Upper lobe of right lung (tissue), 1 donor: ENCODE data around the gene KLF3. TPM values are rescaled to one million over a fixed set of nuclear protein-coding genes. Genes with fewer than 3 reads are reported as not detected.
"Not testable (repeated sequence)": the region's sequence is repeated elsewhere in the genome, so short reads cannot be mapped to it uniquely, and the experiment has no call there.

Experiments
- ATAC-seq: fragments of 200-7000 bp; cut with Tn5 transposase; one replicate; pipeline ENCODE4 v1.9.1; 2020; ENCODE audit warnings: mild to moderate bottlenecking, moderate library complexity
- DNase-seq: peaks from one replicate; pipeline ENCODE4 v3.0.0-alpha.2; 2020
- H3K27ac ChIP-seq: fragments of 200-600 bp; one replicate; pipeline ENCODE4 v1.8.0; 2022
- H3K27me3 ChIP-seq: fragments of 200-600 bp; one replicate; pipeline ENCODE4 v1.8.0; 2022; ENCODE audit warnings: mild to moderate bottlenecking
- H3K36me3 ChIP-seq: fragments of 200-600 bp; one replicate; pipeline ENCODE4 v1.8.0; 2022
- H3K4me1 ChIP-seq: fragments of 200-600 bp; one replicate; pipeline ENCODE4 v1.8.0; 2022
- H3K4me3 ChIP-seq: fragments of 200-600 bp; one replicate; pipeline ENCODE4 v1.8.0; 2022; ENCODE audit warnings: mild to moderate bottlenecking
- H3K9me3 ChIP-seq: fragments of 200-600 bp; one replicate; pipeline ENCODE4 v1.8.0; 2022
- intact Hi-C: fragments of 100-400 bp; cut with DNase I; formaldehyde crosslinking; loops from one replicate; pipeline ENCODE4 v1.11.0; 2022
- total RNA-seq: library from RNA; stranded (reverse); fragmentation: NEBNext Ultra II Directional; extraction: Animal tissue kit (Norgen Biotek cat#: 25700); gene quantifications from one replicate; pipeline ENCODE4 v1.2.1, GENCODE V29; 2021
- TF ChIP-seq, protein P1 (sequence below): fragments of 200-600 bp; IDR thresholded peaks from one replicate; pipeline ENCODE4 v1.8.0; 2022; ENCODE audit warnings: antibody characterized with exemption
- donor health status: DM: no; HTN: yes; CAD: no; lungs with severe emphysema.

The KLF3 gene
- total RNA-seq, 1 donor from 2014 or later, result 70.6 TPM

DNA sequence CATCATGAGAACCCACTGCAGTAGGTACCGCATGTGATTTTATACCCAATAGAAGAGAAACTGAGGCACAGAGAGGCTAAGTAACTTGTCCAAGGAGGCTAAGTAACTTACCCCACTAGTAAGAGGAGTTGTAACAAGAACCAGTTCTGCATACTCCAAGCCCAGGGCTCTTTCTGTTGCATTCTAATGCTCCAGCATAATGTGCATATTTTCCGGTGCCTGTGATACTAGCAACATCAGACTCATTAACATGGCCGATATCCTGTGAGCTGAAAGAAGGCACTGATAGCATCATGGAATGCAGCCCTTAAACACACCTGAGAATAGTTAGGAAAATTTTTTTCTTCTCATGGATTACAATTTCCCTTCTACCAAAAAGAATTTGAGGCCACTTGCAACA lies 39.7 kb upstream of the KLF3 start:
- intact Hi-C loops, result no loop called here

GRCh38 chr4:38625508-38625907 lies 38.5 kb upstream of the KLF3 start:
- DNase-seq (no peak), ATAC-seq (no peak)

More for the DNA sequence above, 39.7 kb upstream of the KLF3 start:
- Histone ChIP-seq H3K36me3 (no peaks in the 10 kb centered on the region), H3K27me3 (no peaks in the 10 kb centered on the region), H3K27ac (no peak overlapping the region), H3K4me3 (no peak overlapping the region), H3K9me3 (no peaks in the 10 kb centered on the region), H3K4me1 (peaks cover 20% of the 10 kb centered on the region)
- ATAC-seq (no peak), DNase-seq (no peak)
- TF ChIP-seq, protein P1, sequence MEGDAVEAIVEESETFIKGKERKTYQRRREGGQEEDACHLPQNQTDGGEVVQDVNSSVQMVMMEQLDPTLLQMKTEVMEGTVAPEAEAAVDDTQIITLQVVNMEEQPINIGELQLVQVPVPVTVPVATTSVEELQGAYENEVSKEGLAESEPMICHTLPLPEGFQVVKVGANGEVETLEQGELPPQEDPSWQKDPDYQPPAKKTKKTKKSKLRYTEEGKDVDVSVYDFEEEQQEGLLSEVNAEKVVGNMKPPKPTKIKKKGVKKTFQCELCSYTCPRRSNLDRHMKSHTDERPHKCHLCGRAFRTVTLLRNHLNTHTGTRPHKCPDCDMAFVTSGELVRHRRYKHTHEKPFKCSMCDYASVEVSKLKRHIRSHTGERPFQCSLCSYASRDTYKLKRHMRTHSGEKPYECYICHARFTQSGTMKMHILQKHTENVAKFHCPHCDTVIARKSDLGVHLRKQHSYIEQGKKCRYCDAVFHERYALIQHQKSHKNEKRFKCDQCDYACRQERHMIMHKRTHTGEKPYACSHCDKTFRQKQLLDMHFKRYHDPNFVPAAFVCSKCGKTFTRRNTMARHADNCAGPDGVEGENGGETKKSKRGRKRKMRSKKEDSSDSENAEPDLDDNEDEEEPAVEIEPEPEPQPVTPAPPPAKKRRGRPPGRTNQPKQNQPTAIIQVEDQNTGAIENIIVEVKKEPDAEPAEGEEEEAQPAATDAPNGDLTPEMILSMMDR, result no peak

GRCh38 chr4:38626901-38627444 lies 37.0 kb upstream of the KLF3 start:
- ATAC-seq, H3K27me3 ChIP-seq, H3K36me3 ChIP-seq, H3K9me3 ChIP-seq, DNase-seq, H3K27ac ChIP-seq, H3K4me1 ChIP-seq, H3K4me3 ChIP-seq, intact Hi-C loops: not testable (repeated sequence)

More at GRCh38 chr4:38625508-38625907, 38.5 kb upstream of the KLF3 start:
- H3K4me1 ChIP-seq, result peaks cover 12% of the 10 kb centered on the region
- H3K27me3 ChIP-seq, result no peaks in the 10 kb centered on the region
- H3K36me3 ChIP-seq, result no peaks in the 10 kb centered on the region
- H3K9me3 ChIP-seq, result no peaks in the 10 kb centered on the region
- intact Hi-C loops, result no loop called here
- TF ChIP-seq, protein P1, result no peak
- H3K4me3 ChIP-seq, result no peak overlapping the region
- H3K27ac ChIP-seq, result no peak overlapping the region

DNA sequence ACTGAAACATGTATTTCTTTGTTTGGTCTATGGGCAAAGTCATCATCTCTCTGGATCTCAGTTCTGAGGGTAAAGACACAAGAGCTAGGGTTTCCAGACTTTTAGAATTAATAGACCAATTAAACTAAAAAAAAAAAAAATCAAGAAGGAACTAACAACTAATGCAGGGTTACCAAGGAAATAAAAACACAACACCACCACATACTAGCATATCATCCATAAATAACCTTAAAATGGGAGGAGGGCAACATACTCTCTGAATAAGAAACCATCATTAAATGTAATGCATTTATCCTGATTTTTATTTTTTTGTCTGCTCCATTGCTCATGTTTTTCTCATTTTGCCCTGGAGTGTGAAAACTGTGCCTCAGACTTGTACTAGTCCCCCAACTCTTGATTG lies 33.5 kb upstream of the KLF3 start:
- Histone ChIP-seq H3K4me1 (no peaks in the 10 kb centered on the region), H3K27me3 (no peaks in the 10 kb centered on the region), H3K27ac (no peak overlapping the region), H3K9me3 (no peaks in the 10 kb centered on the region), H3K36me3 (no peaks in the 10 kb centered on the region), H3K4me3 (no peak overlapping the region)
- intact Hi-C loops, result no loop called here
- no peak for ATAC-seq
- TF ChIP-seq, protein P1, result no peak
- DNase-seq, result no peak

DNA sequence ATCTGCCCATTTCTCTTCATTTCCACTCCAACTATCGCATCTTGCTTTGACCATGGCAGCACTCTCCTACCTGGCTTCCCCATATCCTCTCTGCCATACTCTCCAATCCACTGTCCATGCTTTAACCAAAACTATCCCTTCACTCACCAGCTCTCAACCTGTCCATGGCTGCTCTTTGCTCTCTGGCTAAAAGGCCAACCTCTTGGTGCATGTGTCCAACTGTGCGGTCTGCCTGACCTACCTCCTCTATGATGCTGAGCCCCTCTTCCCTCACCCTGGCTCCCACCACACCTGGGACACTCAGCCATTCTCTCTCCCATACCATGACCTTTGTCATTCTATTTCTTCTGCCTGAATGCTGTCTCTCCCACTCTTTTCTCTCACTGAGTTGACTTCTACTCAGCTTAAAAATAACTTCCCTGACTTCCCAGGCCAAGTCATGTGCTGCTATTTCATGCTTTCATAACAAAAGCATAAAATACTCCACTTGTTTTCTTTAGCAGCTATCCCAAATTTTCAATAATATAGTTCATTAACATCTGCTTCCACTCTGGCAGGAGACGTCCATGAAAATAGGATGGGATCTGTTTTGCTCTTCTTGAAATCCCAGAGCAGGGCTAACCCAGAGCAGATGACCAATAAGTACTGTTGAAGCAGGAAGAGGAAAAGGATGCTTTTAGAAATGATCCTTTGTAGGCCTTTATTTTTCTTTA lies 29.8 kb upstream of the KLF3 start:
- no peak overlapping the region for H3K27ac ChIP-seq

GRCh38 chr4:38639242-38639641 lies 24.8 kb upstream of the KLF3 start:
- TF ChIP-seq, protein P1, result no peak
- Histone ChIP-seq H3K9me3 (no peaks in the 10 kb centered on the region), H3K36me3 (no peaks in the 10 kb centered on the region), H3K27me3 (no peaks in the 10 kb centered on the region), H3K4me3 (no peak overlapping the region), H3K27ac (no peak overlapping the region), H3K4me1 (no peaks in the 10 kb centered on the region)
- intact Hi-C loops, result no loop called here
- ATAC-seq (no peak), DNase-seq (no peak)

More for the DNA sequence above, 29.8 kb upstream of the KLF3 start:
- TF ChIP-seq, protein P1, result no peak
- DNase-seq (no peak), ATAC-seq (no peak)
- intact Hi-C loops, result no loop called here
- Histone ChIP-seq H3K36me3 (no peaks in the 10 kb centered on the region), H3K4me3 (no peak overlapping the region), H3K4me1 (no peaks in the 10 kb centered on the region), H3K9me3 (no peaks in the 10 kb centered on the region), H3K27me3 (no peaks in the 10 kb centered on the region)
